Measurements from ENCODE around the gene PLEKHA4.

- TF ChIP-seq, protein P1, sequence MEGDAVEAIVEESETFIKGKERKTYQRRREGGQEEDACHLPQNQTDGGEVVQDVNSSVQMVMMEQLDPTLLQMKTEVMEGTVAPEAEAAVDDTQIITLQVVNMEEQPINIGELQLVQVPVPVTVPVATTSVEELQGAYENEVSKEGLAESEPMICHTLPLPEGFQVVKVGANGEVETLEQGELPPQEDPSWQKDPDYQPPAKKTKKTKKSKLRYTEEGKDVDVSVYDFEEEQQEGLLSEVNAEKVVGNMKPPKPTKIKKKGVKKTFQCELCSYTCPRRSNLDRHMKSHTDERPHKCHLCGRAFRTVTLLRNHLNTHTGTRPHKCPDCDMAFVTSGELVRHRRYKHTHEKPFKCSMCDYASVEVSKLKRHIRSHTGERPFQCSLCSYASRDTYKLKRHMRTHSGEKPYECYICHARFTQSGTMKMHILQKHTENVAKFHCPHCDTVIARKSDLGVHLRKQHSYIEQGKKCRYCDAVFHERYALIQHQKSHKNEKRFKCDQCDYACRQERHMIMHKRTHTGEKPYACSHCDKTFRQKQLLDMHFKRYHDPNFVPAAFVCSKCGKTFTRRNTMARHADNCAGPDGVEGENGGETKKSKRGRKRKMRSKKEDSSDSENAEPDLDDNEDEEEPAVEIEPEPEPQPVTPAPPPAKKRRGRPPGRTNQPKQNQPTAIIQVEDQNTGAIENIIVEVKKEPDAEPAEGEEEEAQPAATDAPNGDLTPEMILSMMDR (IDR thresholded peaks at IDR 0.05) = no peak
- TF ChIP-seq POLR2A (IDR thresholded peaks at IDR 0.05) = no peak
- TF ChIP-seq EP300 (IDR thresholded peaks at IDR 0.05) = no peak
Observed at GRCh38 chr19:48877855-48878195, 9.4 kb upstream of the PLEKHA4 start.

All from suprapubic skin (tissue), 3 donors.